CD14-positive monocyte (primary cell): ENCODE measurements around the gene DMC1. TPM values are rescaled to one million over a fixed set of nuclear protein-coding genes. Genes with fewer than 3 reads are reported as not detected.
A peak's percentile ranks its signal among the peaks of the same experiment; 100 is the strongest.

ENCODE experiments used
- DNase-seq, 3 donors: peaks; one replicate each; pipeline ENCODE4 v3.0.0-alpha.2; 2011 to 2022
- H2AFZ ChIP-seq: 2 replicates; pipeline ENCODE4 v1.6.0; 2012; ENCODE audit warnings: mild to moderate bottlenecking, low read depth, low read length, inconsistent platforms; ENCODE audit not compliant: insufficient read depth, poor library complexity, severe bottlenecking
- H3K27ac ChIP-seq, 2 donors: 1 replicate in 1 of 2; 2 replicates in 1 of 2; pipeline ENCODE4 v1.5.1; 2012 to 2013; ENCODE audit warnings: low read length in 2 of 2, control low read depth in 1 of 2, inconsistent platforms in 1 of 2, low read depth in 1 of 2, mild to moderate bottlenecking in 1 of 2
- H3K27me3 ChIP-seq, 2 donors: one replicate each; pipeline versions ENCODE4 v1.6.0 to v1.6.1; 2011 to 2013; ENCODE audit warnings: low read length in 2 of 2; ENCODE audit not compliant: control insufficient read depth in 2 of 2, insufficient read depth in 2 of 2
- H3K36me3 ChIP-seq, 2 donors: replicated peaks in 1 of 2; 1 replicate in 1 of 2; 2 replicates in 1 of 2; pipeline versions ENCODE4 v1.5.1 to v1.6.1; 2012 to 2013; ENCODE audit warnings: low read length in 2 of 2, control low read depth in 1 of 2, inconsistent platforms in 1 of 2, mild to moderate bottlenecking in 1 of 2; ENCODE audit not compliant: insufficient read depth in 2 of 2, control insufficient read depth in 1 of 2
- H3K4me1 ChIP-seq, 2 donors: 1 replicate in 1 of 2; 2 replicates in 1 of 2; pipeline versions ENCODE4 v1.5.1 to v1.6.1; 2012 to 2013; ENCODE audit warnings: low read length in 2 of 2, control low read depth in 1 of 2, inconsistent platforms in 1 of 2, mild to moderate bottlenecking in 1 of 2, moderate library complexity in 1 of 2; ENCODE audit not compliant: insufficient read depth in 2 of 2, control insufficient read depth in 1 of 2
- H3K4me2 ChIP-seq: replicated peaks from 2 replicates; pipeline ENCODE3; 2012; ENCODE audit warnings: low read length, moderate library complexity, mild to moderate bottlenecking; ENCODE audit not compliant: poor library complexity, severe bottlenecking; ENCODE audit errors: extremely low read depth
- H3K4me3 ChIP-seq, 3 experiments: fragments of 200-600 bp in 1 of 3; sonication (generic) in 1 of 3; replicated peaks in 1 of 3; 1 replicate in 2 of 3; 2 replicates in 1 of 3; pipeline ENCODE4 v1.5.1; 2011 to 2013; ENCODE audit warnings: low read length in 3 of 3, mild to moderate bottlenecking in 3 of 3, control low read depth in 2 of 3, low read depth in 2 of 3, inconsistent platforms in 1 of 3, moderate library complexity in 1 of 3
- H3K79me2 ChIP-seq: 2 replicates; pipeline ENCODE4 v1.6.0; 2012; ENCODE audit warnings: mild to moderate bottlenecking, control low read depth, inconsistent platforms, low read length, moderate library complexity; ENCODE audit not compliant: insufficient read depth
- H3K9ac ChIP-seq: 2 replicates; pipeline ENCODE4 v1.6.0; 2017; ENCODE audit warnings: low read length, mild to moderate bottlenecking; ENCODE audit not compliant: insufficient read depth, poor library complexity, severe bottlenecking
- H3K9me3 ChIP-seq, 2 donors: replicated peaks in 1 of 2; 1 replicate in 1 of 2; 2 replicates in 1 of 2; pipeline versions ENCODE4 v1.5.1 to v1.6.1; 2012 to 2013; ENCODE audit warnings: low read length in 2 of 2, control low read depth in 1 of 2; ENCODE audit not compliant: control insufficient read depth in 1 of 2, insufficient read depth in 1 of 2
- H4K20me1 ChIP-seq: 2 replicates; pipeline ENCODE4 v1.6.0; 2012; ENCODE audit warnings: mild to moderate bottlenecking, low read length, control low read depth, moderate library complexity; ENCODE audit not compliant: insufficient read depth
- H3K27ac Mint-ChIP-seq, 7 donors: one replicate each; pipeline ENCODE4 v1.8.0; 2020; ENCODE audit warnings: mild to moderate bottlenecking in 7 of 7, mixed read lengths in 7 of 7, moderate library complexity in 6 of 7, inconsistent platforms in 2 of 7
- H3K27me3 Mint-ChIP-seq, 3 donors: one replicate each; pipeline ENCODE4 v1.8.0; 2021 to 2022; ENCODE audit warnings: low read depth in 3 of 3, mild to moderate bottlenecking in 3 of 3, mixed read lengths in 3 of 3, moderate library complexity in 3 of 3, inconsistent platforms in 1 of 3
- H3K36me3 Mint-ChIP-seq, 2 donors: one replicate each; pipeline ENCODE4 v1.8.0; 2020; ENCODE audit warnings: mixed read lengths in 2 of 2, inconsistent platforms in 1 of 2, mild to moderate bottlenecking in 1 of 2
- H3K4me1 Mint-ChIP-seq: one replicate; pipeline ENCODE4 v1.8.0; 2020; ENCODE audit warnings: mild to moderate bottlenecking, mixed read lengths
- H3K4me3 Mint-ChIP-seq, 2 donors: one replicate each; pipeline ENCODE4 v1.8.0; 2020; ENCODE audit warnings: mild to moderate bottlenecking in 2 of 2, mixed read lengths in 2 of 2, moderate library complexity in 1 of 2
- H3K9me3 Mint-ChIP-seq, 7 donors: one replicate each; pipeline ENCODE4 v1.8.0; 2020 to 2022; ENCODE audit warnings: mixed read lengths in 7 of 7, mild to moderate bottlenecking in 6 of 7, moderate library complexity in 6 of 7, inconsistent platforms in 2 of 7
- CTCF ChIP-seq: fragments of 200-600 bp; IDR thresholded peaks from one replicate; pipeline ENCODE4 v1.8.0; 2022; ENCODE audit warnings: antibody characterized with exemption, mild to moderate bottlenecking
- WGBS: methylation state at CpG from one replicate; pipeline ENCODE4 v1.1.5; 2013; ENCODE audit warnings: missing lambda C conversion rate; ENCODE audit not compliant: insufficient coverage; 5-methylcytosine and 5-hydroxymethylcytosine counted together
- intact Hi-C, 2 donors: fragments of 100-400 bp; cut with micrococcal nuclease; formaldehyde crosslinking; loops; one replicate each; pipeline versions ENCODE4 v1.15.0 to v1.15.1; 2023
- polyA plus RNA-seq, 3 donors: library from polyadenylated mRNA; depleted of rRNA in 1 of 3; unstranded in 2 of 3; stranded (reverse) in 1 of 3; fragments of 300-500 nt in 2 of 3; fragments of >200 nt in 1 of 3; fragmentation: Illumina TruSeq in 2 of 3; gene quantifications; 1 replicate in 2 of 3; 2 replicates in 1 of 3; pipeline ENCODE4 v1.2.3, GENCODE V29; 2012 to 2021

DMC1 gene
- polyA plus RNA-seq, 3 donors = not detected

GRCh38 chr22:38524429-38524828, 45.6 kb downstream of the DMC1 start:
- DNase-seq = peak in 2 of 3 donors; percentile 29 to 52

GRCh38 chr22:38523479-38523878, 46.5 kb downstream of the DMC1 start:
- Mint-ChIP-seq H3K4me3 (peak overlapping the region in 1 of 2 donors; percentile 26), H3K27ac (no peak overlapping the region), H3K27me3 (peaks cover 25 to 60% (median 58%) of the 10 kb centered on the region in 3 donors), H3K4me1 (peaks cover 8% of the 10 kb centered on the region), H3K9me3 (peaks cover 0 to 2% (median 0%) of the 10 kb centered on the region in 7 donors), H3K36me3 (no peaks in the 10 kb centered on the region)
- WGBS = no CpG with 5 or more reads among the region's 5 CpGs
- DNase-seq = no peak
- H3K9ac ChIP-seq = no peak overlapping the region
- H3K79me2 ChIP-seq = no peaks in the 10 kb centered on the region
- H3K4me3 ChIP-seq = no peak overlapping the region
- H2AFZ ChIP-seq = no peak overlapping the region
- H4K20me1 ChIP-seq = no peaks in the 10 kb centered on the region
- peaks cover 9 to 10% of the 10 kb centered on the region in 2 donors for H3K4me1 ChIP-seq
- no peak for TF ChIP-seq CTCF
- no peaks in the 10 kb centered on the region for H3K9me3 ChIP-seq
- H3K4me2 ChIP-seq = no peak overlapping the region
- H3K27me3 ChIP-seq = peaks cover 38 to 63% of the 10 kb centered on the region in 2 donors
- no peak overlapping the region for H3K27ac ChIP-seq
- intact Hi-C loops = loop anchor here in 1 of 2 donors (5.0 kb wide), 1 partner anchor 34 kb away; no protein-coding TSS in a partner anchor
- H3K36me3 ChIP-seq = no peaks in the 10 kb centered on the region

More at GRCh38 chr22:38524429-38524828, 45.6 kb downstream of the DMC1 start:
- Histone ChIP-seq H3K27me3 (peaks cover 40 to 67% of the 10 kb centered on the region in 2 donors), H3K36me3 (no peaks in the 10 kb centered on the region), H3K79me2 (no peaks in the 10 kb centered on the region), H3K27ac (no peak overlapping the region), H2AFZ (no peak overlapping the region), H3K4me3 (peak overlapping the region in 1 of 3 experiments; percentile 50), H3K9ac (no peak overlapping the region), H4K20me1 (no peaks in the 10 kb centered on the region), H3K4me2 (peak overlapping the region; percentile 64), H3K4me1 (peaks cover 9 to 10% of the 10 kb centered on the region in 2 donors), H3K9me3 (no peaks in the 10 kb centered on the region)
- peak overlapping the region in 3 of 7 donors; percentile 6 to 44 (median 23) for H3K27ac Mint-ChIP-seq
- H3K9me3 Mint-ChIP-seq = peaks cover 0 to 3% (median 0%) of the 10 kb centered on the region in 7 donors
- WGBS = 67% methylated on average over 3 of the region's 3 CpGs
- TF ChIP-seq CTCF = no peak
- peak overlapping the region in 1 of 2 donors; percentile 61 for H3K4me3 Mint-ChIP-seq
- peaks cover 8% of the 10 kb centered on the region for H3K4me1 Mint-ChIP-seq
- H3K36me3 Mint-ChIP-seq = no peaks in the 10 kb centered on the region
- H3K27me3 Mint-ChIP-seq = peaks cover 26 to 68% (median 65%) of the 10 kb centered on the region in 3 donors
- intact Hi-C loops = loop anchor here in 1 of 2 donors (5.0 kb wide), 1 partner anchor 33 kb away; no protein-coding TSS in a partner anchor
